GM12874 (cell line): ENCODE measurements around the gene CCDC136.

ENCODE experiments used
- CTCF ChIP-seq: IDR thresholded peaks from 2 replicates; pipeline ENCODE4 v1.5.1; 2011; ENCODE audit warnings: low read depth, mild to moderate bottlenecking, control low read depth, low read length, moderate library complexity; ENCODE audit not compliant: insufficient read depth

The CCDC136 gene

GRCh38 chr7:128770233-128770632 lies 21.5 kb upstream of the CCDC136 start:
- no peak for TF ChIP-seq CTCF

- no peak for TF ChIP-seq CTCF
These were observed 18.2 kb upstream of the CCDC136 start for GRCh38 chr7:128773604-128774003.

- TF ChIP-seq CTCF = no peak
These were observed 17.6 kb upstream of the CCDC136 start for GRCh38 chr7:128774029-128774689.

- no peak for TF ChIP-seq CTCF
These were observed 16.8 kb upstream of the CCDC136 start for GRCh38 chr7:128774921-128775320.

- TF ChIP-seq CTCF = no peak
These were observed 15.9 kb upstream of the CCDC136 start, which contains the start of gene OPN1SW for GRCh38 chr7:128775744-128776474. Gene OPN1SW (minus strand): TSS chr7:128775794. CDS start chr7:128775781, 13 bp downstream.

- TF ChIP-seq CTCF = no peak
These were observed 14.3 kb upstream of the CCDC136 start for GRCh38 chr7:128777156-128778123.

- no peak for TF ChIP-seq CTCF
These were observed 12.8 kb upstream of the CCDC136 start for GRCh38 chr7:128778946-128779345.
